Upper lobe of left lung (tissue), 4 donors: ENCODE results near the gene SPSB4.

Experiments used
- POLR2A ChIP-seq, 4 donors: fragments of 450-650 bp; IDR thresholded peaks; one replicate each; pipeline ENCODE4 v1.5.1; 2016 to 2017; ENCODE audit warnings: antibody characterized with exemption in 4 of 4, mild to moderate bottlenecking in 2 of 4
- POLR2AphosphoS5 ChIP-seq, 2 donors: sonication (generic); formaldehyde crosslinking; IDR thresholded peaks; one replicate each; pipeline ENCODE4 v1.5.1; 2017; ENCODE audit warnings: antibody characterized with exemption in 2 of 2

GRCh38 chr3:141116721-141117120 lies 65.6 kb downstream of the SPSB4 start:
- TF ChIP-seq POLR2AphosphoS5 (IDR thresholded peaks at IDR 0.05) (no peak), POLR2A (IDR thresholded peaks at IDR 0.05) (no peak)
